ENCODE measurements around the gene EIPR1.

Gene EIPR1

GRCh38 chr2:3421580-3421979 lies 44.0 kb upstream of the EIPR1 start:
- no peak overlapping the region for H3K4me3 ChIP-seq (ENCODE audit: low read length)
- no peak for DNase-seq (ENCODE audit: low read depth)
- no peak for TF ChIP-seq CTCF (conservative IDR thresholded peaks at IDR 0.05; ENCODE audit: low read length)

- TF ChIP-seq CTCF (conservative IDR thresholded peaks at IDR 0.05; ENCODE audit: low read length): no peak
- no peak overlapping the region for H3K4me3 ChIP-seq (ENCODE audit: low read length)
- no peak for DNase-seq (ENCODE audit: low read depth)
Observed at GRCh38 chr2:3420769-3421397, 43.3 kb upstream of the EIPR1 start.

GRCh38 chr2:3420076-3420768 lies 42.6 kb upstream of the EIPR1 start:
- no peak for DNase-seq (ENCODE audit: low read depth)
- no peak overlapping the region for H3K4me3 ChIP-seq (ENCODE audit: low read length)
- TF ChIP-seq CTCF (conservative IDR thresholded peaks at IDR 0.05; ENCODE audit: low read length): no peak

GRCh38 chr2:3418766-3419404 lies 41.3 kb upstream of the EIPR1 start:
- no peak overlapping the region for H3K4me3 ChIP-seq (ENCODE audit: low read length)
- no peak for DNase-seq (ENCODE audit: low read depth)
- no peak for TF ChIP-seq CTCF (conservative IDR thresholded peaks at IDR 0.05; ENCODE audit: low read length)

- H3K4me3 ChIP-seq (ENCODE audit: low read length): no peak overlapping the region
- TF ChIP-seq CTCF (conservative IDR thresholded peaks at IDR 0.05; ENCODE audit: low read length): no peak
- DNase-seq (ENCODE audit: low read depth): no peak
Observed at GRCh38 chr2:3414133-3414860, 36.7 kb upstream of the EIPR1 start.

GRCh38 chr2:3413697-3414096 lies 36.1 kb upstream of the EIPR1 start:
- no peak overlapping the region for H3K4me3 ChIP-seq (ENCODE audit: low read length)
- no peak for TF ChIP-seq CTCF (conservative IDR thresholded peaks at IDR 0.05; ENCODE audit: low read length)
- DNase-seq (ENCODE audit: low read depth): no peak
